Stimulated activated CD8-positive, alpha-beta memory T cell treated with anti-CD3 and anti-CD28 coated beads, Interleukin-4, amount 100 ng/mL, for 24 hours (primary cell): ENCODE measurements around the gene ATRN.

Experiments
- DNase-seq: peaks from one replicate; pipeline ENCODE4 v3.0.0-alpha.2; 2020; ENCODE audit warnings: low read depth

Gene ATRN

DNA sequence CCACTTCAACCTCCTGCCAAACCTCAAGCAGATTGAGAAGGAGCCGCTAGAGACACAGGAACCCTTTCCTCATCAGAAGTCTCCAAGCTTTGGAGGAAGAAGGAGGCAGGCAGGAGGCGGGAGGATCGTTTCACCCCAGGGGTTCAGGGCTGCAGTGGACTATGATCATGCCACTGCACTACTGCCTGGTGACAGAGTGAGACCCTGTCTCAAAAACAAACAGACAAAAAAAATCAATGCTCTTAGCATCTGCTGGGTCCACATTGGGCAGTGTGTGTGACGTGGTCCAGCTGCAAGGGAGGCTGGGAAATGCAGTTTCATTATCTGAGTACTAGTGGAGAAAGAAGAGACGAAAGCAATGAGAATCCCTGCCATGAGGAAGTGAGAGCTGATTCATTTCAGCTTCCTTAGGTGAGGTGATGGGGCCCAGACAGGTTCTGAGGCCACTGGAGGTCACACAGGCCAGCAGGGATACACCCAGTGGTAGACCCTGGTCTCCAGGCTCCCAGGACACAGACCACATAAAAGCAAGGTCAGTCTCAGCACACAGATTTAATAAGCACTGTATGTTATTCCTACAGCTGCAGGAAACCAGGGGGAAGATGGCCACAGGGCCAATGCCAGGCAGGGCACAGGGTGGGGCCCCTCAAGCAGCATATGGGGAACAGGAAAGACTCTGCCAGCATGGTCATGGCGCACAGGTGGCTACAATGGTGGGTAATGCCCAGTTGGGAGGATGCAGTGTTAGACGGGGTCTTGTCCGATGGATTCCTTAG is 188.1 kb downstream of the ATRN start:
- DNase-seq = no peak

DNA sequence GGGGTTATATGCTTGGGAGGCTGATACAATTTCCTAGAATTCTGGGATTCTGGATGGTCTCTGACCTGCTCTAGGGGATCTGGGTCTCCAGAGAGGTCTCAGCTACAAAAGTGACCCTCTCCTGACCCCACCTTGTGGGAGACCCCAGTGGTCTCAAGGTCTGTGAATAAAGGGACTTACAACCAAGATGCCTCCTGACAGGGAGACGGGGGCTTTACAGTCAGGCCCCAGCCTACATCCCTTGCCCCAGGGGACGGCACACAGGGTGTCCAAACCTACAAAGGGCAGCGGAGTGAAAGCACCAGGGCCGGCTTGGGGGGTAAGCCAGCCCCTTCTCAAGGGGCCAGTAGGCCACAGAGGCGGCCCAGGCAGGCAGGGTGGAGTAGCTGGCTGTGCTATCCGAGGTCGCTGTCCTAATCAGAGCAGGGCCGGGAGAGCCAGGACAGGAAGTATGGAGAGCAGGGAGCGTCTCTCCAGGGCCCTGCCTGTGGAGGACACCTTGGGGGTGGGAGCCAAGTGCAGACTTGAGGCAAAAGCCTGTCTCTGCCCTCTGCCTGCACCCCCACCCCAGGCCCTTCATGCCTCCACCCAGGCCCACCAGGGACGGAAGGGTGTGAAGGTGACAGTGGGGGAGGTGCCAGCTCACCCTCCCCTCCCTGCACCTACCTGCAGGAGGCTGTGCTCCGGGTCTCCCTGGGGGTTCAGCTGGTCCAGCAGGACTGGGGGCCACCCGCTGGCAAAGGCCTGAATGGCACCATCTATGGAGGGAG is 188.9 kb downstream of the ATRN start:
- no peak for DNase-seq

DNA sequence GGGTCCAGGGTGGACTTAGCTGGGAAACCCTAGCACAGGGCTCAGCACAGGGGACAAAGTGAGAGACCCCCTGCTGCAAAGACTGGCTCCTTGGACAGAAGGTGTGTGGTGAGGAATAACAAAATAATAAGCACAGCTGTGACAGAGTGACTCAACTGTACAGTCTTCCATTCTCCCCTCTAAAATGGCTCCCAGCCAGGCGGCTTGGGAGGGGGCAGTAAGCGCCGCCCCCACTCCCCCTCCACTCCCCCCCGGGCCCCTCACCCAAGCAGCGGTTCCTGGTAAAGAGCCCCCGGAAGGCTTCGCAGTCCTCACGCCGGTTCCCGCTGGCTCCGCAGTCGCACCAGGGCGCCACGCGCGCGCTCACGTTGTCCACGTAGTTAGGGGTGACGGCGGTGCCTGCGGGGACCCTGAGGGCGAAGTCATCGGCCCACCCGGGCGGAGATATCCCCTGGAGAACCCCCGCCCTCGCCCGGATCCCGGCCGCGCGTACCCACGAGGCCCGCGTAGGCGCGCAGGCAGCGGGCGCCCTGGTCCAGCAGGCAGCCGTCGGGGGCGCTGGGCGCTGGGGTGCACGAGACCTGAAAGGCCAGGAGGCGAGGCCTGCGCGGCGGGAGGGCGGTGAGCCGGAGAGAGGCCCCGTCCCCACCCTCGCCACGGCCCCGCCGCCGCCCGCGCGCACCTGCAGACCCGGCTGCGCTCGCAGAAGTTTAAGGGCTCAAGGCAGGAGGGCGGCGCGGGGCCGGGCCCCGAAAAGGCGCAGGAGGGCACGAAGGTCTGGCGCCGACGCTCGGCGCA is 189.6 kb downstream of the ATRN start:
- DNase-seq = no peak

DNA sequence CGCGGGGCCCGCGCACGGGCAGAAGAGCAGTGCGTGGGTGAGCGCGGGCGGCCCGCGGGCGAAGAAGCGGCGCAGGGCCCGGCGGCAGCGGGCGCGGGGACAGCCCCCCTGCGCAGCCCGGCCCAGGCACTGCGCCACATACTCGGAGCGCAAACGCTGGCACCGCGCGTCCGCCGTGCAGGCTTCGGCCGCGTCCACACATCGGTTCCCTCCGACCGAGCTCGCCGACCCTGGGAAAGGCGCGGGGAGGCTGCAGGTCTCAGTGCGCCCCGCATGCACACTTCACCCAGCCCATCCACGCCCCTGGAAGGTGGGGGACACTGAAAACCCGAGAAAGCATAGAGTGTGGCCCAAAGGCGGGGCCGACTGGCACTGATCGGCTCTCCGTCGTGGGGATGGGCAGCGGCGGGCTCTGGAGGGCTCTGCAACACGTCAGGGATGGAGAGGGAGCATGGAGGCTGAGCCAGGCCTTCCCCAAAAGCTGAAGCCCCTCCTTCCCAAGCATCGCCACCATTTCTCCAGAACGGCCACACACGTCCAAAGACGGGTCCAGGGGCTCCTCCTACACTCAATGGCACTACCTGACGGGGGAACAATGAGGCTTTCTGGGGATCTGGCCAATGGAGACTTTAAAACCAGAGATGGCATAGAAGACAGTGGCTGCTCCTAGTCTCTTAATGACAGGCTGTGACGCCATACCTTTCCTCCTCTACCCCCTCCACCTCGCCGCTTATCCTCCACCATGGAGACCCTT is 190.4 kb downstream of the ATRN start:
- no peak for DNase-seq

DNA sequence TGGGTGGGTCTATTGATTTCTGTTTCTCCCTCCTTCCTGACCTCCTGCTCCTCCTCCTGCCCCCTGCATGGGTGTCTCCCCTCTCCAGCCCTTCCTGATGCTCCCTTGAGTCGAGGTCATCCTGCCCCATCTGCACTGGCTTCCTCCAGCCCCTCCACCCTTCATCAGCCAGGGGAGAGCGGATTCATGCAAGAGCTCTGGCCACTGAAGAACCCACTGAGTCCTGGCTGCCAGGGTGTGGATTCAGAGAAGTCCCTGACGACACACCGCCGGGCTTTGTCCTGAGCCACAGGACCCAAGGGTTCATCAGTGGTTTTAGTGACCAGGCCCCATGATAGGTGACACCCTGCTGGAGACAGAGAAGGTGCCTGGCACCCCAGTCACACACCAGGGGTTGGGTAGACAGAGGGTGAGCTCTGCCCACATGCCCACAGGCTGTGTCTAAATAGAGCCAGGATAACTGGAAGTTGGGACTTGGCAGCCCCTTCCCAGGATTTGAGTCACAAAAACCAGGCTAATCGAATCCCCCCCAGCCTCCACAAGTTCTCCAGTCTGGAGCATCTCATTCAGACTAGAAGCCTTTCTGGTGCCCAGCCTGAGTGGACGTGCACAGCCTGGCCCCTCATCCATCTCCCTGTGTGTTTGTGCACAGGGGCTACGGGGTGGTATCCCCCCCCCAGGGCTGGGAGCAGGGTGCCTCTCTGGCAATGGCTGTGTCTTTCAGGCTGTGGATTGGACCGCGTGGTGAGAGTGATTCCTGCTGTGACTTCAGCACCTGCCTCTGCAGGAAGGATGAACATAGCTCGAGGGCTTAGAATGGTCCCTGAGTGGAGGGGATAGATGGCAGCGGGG is 191.2 kb downstream of the ATRN start:
- no peak for DNase-seq

DNA sequence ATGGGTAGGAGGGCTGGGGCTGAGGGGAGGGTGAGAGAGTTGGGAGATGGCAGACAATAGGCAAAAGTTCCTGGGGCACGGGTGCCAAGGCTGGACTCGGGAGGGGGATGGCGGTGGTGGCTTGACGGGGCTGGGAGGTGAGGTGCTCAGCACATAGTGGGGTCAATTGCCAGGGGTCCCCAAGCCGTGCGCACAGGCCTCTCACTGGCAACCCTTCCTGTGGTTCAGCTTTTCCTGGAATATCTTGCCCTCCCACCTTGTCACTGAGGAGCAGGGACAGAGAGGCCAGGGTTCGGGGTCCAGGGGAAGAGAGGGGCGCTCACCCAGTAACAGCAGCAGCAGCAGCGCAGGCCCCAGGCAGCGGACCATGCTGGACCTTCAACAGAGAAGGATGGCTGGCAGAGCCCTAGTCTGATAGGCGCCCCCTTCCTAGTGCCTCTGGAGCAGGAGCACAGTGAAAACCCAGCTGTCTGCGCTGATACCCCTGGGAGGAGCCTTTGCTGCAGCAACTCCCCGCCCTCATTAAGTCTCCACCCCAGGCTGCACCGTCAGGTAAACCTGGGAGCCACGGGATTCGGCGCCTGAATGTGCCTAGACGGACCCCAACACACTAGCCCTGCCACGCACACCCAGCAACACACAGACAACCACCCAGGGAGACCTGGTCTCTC is 192.3 kb downstream of the ATRN start, which contains the start of gene GFRA4:
GFRA4 (minus strand) TSS at position 369 of the 671 bp plus-strand sequence; CDS start at position 369, 0 bp downstream.
- DNase-seq = no peak

DNA sequence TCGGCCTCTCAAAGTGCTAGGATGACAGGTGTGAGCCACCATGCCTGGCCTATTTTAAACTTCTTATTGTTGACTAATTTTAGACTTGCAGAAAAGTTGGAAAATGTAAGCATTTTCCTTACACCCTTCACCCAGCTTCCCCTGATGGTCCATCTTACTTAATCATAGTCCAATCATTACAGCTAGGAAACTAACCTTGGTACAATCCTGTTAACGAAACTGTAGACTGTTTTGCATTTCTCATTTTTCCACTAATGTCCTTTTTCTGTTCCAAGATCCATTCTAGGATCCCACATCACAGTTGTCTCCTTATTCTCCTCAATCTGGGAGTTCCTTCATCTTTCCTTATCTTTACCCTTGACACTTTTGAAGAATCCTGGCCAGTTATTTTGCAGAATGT is 193.0 kb downstream of the ATRN start:
- DNase-seq = no peak

DNA sequence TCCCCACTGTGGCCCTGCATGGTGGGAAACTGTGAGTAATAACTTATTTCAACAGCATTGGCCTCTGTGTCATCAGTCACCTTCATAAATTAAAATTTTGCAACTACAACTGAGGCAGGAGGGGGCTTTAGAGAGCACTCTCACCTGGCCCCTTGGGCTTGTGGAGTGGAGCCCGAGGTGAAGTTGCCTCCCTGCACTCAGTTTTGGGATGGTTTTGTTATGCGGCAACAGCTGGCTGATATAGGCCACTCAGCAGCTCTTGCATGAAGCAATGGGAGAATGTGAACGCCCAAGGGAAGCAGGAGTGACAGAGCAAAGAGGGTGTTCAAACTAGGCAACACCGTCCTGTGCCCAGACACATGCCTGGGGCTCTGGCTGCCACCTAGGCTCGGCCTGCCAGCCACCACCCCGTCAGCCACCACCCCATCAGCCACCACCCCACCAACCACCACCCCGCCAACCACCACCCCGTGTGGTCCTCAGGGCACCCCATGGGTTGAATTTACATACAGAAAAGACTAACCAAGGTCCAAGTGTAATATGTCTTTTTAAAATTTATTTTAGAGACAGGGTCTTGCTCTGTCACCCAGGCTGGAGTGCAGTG is 196.7 kb downstream of the ATRN start:
- DNase-seq = no peak

DNA sequence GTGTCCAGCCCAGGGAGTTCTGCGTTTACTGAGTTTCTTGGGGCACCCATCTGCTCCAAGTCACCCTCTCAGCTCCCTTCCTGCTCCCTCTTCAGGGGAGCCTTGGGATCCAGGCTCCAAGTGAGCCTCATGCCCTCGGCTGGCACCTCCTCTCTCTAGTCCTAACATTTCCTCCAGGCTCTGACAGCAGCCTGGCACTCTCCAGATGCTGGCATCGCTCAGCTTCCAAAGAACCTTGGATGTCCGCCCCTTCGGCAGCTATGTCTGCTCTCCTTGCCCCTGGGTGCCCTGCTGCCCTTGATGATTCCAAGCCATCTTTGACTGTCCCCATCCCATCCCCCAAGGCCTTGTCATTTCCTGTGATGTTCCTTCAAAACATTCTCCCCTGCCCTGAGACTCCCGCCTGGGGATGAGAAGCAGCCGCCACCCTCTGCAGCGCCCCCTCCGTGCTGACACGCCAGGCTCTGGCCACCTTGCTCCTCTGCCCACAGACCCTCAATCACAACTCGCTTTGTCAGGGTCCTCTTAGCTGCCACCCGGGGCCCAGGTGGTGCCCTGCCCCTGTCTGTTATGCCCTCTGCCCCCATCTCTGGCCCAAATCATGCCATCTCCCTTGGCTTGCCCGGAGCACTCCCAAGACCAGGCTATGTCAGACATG is 199.0 kb downstream of the ATRN start:
- no peak for DNase-seq

DNA sequence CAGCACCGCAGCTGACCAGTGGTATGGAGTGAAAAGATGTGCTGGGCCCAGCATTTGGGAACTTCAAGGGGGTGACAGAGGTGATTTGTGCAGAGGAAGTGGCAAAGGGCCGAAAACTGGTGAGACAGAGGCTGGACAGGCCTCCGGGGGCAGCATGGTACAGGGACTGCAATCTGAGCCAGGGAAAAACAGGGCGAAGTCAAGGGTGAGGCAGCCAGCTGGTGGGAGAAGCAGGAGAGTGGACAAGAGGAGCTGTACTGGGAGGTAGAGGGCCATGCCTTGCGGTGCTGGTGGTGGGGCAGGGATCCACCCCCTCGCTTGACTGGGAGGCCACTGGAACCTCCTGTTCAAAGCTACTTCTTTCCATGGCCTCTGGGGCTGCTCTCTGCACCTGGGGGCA is 199.7 kb downstream of the ATRN start:
- no peak for DNase-seq

DNA sequence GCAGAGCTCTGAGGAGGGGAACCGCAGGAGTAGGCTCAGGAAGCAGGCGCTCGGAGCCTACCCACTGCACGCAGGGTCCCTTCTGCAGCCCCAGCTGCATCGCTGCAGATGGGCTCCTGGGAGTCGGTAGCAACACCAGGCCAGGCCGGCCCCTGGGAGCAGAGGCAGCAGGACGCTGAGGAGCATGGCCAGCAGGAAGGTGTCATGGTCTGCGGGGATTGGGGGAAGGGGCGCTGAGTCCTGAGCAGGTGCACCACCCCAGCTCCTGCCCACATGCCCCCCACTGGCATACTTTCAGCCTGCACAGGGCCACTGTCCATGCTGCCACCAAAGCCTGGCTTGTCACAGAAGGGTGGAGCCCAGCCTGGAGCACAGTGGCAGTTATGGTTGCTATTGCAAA is 200.1 kb downstream of the ATRN start:
- DNase-seq = no peak

DNA sequence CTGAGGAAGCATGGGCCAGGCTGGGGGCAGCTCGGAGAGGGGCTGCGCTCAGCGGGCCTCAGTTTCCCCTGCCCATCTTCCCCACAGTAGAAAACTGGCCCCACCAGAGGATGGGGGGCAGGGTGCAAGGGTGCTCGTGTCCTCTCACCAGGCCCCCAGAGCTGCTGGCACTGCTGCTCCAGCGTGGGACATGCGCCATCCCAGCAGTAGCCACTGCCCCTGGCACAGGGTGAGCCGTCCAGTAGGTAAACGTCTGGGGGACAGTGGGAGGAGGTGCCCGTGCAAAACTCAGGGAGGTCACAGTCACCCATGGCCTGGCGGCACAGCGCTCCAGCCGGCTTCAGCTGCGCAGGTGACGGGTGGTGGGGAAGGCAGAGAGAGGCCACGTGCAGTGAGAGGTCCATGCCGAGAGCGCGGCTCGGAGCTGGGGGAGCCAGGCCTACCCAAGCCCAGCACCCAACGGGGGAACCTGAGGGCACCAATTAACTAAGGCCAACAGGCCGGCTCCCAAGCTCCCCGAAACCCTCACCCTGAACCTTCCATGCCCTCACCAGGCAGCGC is 201.2 kb downstream of the ATRN start:
- no peak for DNase-seq

DNA sequence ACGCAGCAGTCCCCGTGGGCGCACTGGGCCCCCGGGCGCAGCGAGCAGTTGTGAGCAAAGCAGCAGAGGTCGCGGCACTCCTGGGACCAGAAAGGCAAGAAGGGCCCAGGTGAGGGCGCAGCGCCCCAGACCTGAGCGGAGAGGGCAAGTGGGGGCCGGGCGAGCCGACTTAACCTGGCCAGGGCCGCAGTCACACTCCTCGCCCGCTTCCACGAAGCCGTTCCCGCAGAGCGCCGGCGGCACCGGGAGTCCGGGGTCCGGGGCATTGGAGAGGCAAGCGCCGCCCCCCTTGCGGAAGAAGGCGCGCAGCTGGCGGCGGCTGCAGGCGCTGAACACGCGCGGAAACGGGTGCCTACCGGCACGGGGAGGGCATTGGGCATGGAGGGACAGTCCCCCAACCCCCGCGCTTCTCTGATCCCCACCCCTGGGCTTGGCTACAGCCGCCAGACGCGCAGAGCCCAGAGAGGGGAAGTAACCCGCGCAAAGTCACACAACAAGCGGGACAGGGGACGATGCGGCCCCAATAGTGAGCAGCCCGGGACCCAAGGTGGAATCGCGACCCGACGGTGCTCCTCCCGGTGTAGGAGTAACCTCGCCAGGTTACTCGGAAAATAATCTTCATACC is 201.8 kb downstream of the ATRN start:
- no peak for DNase-seq

DNA sequence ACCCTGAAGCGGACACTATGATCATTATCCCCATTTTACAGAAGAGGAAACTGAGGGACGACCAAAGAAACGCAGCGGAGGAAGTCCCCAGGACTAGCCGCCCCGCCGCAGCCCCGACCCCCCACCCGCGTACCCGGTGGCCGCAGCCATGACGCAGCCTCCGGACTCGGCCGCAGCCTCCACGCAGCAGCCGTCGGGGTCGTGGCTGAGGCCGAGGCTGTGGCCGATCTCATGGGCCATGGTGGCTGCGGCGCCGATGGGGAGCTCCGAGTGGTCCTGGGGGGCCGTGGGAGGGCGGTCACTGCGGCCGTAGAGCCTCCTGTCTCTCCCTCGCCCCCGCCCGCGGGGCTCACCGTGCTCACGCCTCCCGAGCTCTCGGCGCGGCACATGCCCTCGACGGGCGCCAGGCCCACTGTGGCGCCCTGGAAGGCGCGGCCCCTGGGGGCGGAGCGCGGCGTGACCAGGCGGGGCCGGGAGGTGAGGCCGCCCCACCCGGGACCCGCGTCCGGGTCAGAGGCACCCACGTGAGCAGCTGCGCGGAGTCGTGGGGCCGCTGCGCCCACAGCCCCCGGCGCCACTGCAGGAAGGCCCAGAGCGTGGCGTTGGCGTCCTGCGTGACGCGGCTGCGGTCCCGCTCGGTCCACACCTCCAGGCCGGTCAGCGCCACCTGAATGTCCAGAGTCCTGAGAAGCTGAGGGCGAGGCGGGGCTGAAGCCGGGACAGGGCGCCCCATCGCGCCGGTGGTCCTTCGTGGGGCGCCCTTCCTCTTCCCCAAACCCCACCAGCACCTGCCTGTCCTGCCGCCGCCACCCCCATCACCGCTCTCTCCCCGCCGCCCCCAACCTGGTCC is 202.6 kb downstream of the ATRN start:
- DNase-seq = no peak

DNA sequence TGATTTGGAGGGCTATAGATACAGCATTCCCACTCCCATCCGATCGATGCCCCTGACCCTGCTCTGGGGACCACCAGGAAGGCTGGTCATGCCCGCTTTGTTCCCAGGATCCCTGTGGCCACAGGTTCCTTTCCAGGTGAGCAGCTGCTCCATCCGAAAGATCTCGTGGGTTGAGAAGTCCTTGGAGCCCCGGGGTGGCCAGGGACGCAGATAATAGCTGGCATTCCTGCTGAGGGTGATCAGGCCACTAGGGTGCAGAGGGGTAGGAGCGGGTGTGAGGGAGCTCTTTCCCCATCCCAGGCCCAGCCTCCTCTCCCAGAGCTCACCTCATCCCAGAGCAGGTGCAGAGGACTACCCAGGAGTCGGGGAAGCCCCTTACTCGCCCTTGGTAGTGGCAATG is 203.6 kb downstream of the ATRN start:
- DNase-seq = no peak

DNA sequence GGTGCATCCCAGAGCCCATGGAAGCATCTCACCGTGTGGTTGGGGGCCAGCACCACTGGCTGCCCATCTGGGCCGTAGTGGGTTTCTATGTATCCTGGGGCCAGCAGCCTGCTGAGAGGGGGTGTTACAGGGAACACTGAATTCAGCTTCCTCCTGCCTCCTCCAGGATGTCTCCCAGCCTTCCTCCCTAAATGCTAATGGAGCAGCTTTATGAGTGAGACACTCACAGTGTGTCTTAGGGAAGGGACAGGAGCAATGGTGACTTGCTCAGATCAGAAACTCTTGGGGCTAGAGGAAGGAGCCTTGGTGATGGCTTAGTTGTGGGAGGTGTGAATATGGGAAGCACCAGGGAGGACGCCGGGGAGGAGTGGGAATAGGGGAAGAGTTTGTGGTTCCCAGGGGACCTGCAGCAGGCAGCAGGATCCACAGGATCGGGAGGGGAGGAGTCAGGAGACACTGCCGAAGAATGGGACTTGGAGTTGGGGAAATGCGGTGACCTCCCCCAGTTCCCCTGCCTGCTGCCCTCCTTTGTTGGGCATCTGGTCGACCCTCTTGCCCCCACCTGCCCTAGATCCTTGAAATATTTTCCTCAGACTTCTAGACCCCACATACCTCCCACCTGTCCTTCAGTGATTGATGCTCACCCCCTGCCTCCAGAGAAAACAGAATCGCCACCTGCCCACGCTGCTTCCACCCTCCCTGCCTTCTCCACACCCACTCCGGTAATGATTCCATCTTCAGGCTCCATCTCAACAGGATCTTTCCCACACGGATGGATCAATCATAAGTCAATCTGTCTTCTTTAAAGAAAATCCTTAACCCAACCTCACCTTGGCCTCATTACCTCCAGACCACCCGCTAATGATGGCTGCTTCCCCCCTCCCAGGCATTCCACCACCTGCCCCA is 204.4 kb downstream of the ATRN start:
- no peak for DNase-seq

DNA sequence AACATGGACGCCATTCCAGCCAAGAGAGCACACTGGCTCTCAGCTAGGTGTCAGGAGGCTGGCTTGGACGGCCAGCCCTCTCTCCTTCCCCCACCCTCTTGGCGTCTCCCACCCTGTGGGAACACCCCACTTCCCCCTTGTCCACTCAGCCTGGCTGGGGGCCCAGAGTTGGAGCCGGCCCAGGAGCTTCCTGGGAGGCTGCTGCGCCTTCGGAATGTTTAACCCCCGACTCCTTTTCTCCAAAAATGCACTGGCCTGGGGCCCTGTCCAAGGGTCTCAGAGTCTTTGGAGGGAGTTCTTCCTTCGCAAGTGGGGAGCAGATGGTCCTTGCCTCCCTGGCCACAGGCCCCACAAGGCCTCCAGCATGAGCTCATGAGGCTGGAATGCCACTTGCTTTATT is 206.9 kb downstream of the ATRN start:
- no peak for DNase-seq
